HCT116 (cell line): ENCODE data around the gene TMEM117. TPM values are rescaled to one million over a fixed set of nuclear protein-coding genes. Genes with fewer than 3 reads are reported as not detected.
A peak's percentile ranks its signal among the peaks of the same experiment; 100 is the strongest.

Experiments
- ATAC-seq: fragments of 200-7000 bp; cut with Tn5 transposase; 2 replicates; pipeline ENCODE4 v1.9.1; 2020; ENCODE audit warnings: mild to moderate bottlenecking, moderate library complexity
- BruUV-seq: library from RNA; stranded (reverse); fragments of 400-500 nt; replicated peaks from 2 replicates; lab custom pipeline; 2021; lab: Mats Ljungman, UMichigan
- CTCF ChIA-PET: fragments of 300-600 bp; sonication (Branson Sonifier 250); formaldehyde crosslinking; loops from one replicate; lab custom pipeline; 2021; ENCODE audit warnings: antibody characterized with exemption; lab: Charles Lee
- POLR2A ChIA-PET: fragments of 300-600, 350-600 bp; sonication (Branson Sonifier 250); formaldehyde crosslinking; loops from one replicate; lab custom pipeline; 2021; ENCODE audit warnings: antibody characterized with exemption; lab: Charles Lee
- RAD21 ChIA-PET, 2 experiments: fragments of 300-600 bp; sonication (Branson Sonifier 250); formaldehyde crosslinking; loops; one replicate each; lab custom pipeline; 2023; ENCODE audit warnings: low total read pairs in 2 of 2; ENCODE audit not compliant: uncharacterized antibody in 2 of 2, unreplicated experiment in 2 of 2, low non-redundant PET in 1 of 2; lab: Charles Lee
- DNase-seq: peaks from one replicate; pipeline ENCODE4 v3.0.0-alpha.2; 2010; ENCODE audit warnings: low read depth, low spot score
- H2AFZ ChIP-seq: fragments of 200-600 bp; shearing (Covaris generic), sonication (generic); 2 replicates; pipeline ENCODE4 v1.6.1; 2017; ENCODE audit warnings: low read depth, mixed run types, mixed read lengths, antibody characterized with exemption, low read length; ENCODE audit not compliant: poor library complexity, severe bottlenecking
- H3K27ac ChIP-seq: 2 replicates; pipeline ENCODE4 v1.5.1; 2012; ENCODE audit warnings: low read depth, low read length
- H3K27me3 ChIP-seq: fragments of 200-600 bp; sonication (generic); 2 replicates; pipeline ENCODE4 v1.6.1; 2016; ENCODE audit warnings: mixed run types, low read length, mixed read lengths; ENCODE audit not compliant: insufficient read depth
- H3K36me3 ChIP-seq, 2 experiments: fragments of 200-500 bp in 1 of 2; fragments of 200-600 bp in 1 of 2; sonication (Bioruptor generic) in 1 of 2; sonication (generic) in 1 of 2; 2 replicates each; pipeline versions ENCODE4 v1.5.1 to v1.6.1; 2014 to 2016; ENCODE audit warnings: low read length in 2 of 2, inconsistent platforms in 1 of 2, mixed read lengths in 1 of 2, mixed run types in 1 of 2; ENCODE audit not compliant: insufficient read depth in 2 of 2, control insufficient read depth in 1 of 2
- H3K4me1 ChIP-seq, 2 experiments: fragments of 200-600 bp in 1 of 2; sonication (generic) in 1 of 2; 2 replicates each; pipeline versions ENCODE4 v1.5.1 to v1.6.1; 2012 to 2017; ENCODE audit warnings: low read length in 2 of 2, inconsistent platforms in 1 of 2, mild to moderate bottlenecking in 1 of 2, mixed read lengths in 1 of 2, mixed run types in 1 of 2, moderate library complexity in 1 of 2; ENCODE audit not compliant: insufficient read depth in 2 of 2, control insufficient read depth in 1 of 2
- H3K4me2 ChIP-seq: fragments of 200-600 bp; sonication (generic); 2 replicates; pipeline ENCODE4 v1.6.1; 2017; ENCODE audit warnings: mixed run types, low read length, mixed read lengths
- H3K4me3 ChIP-seq, 2 experiments: fragments of 200-600 bp in 1 of 2; sonication (generic) in 1 of 2; replicated peaks in 1 of 2; 2 replicates each; pipeline ENCODE4 v1.5.1; 2011 to 2016; ENCODE audit warnings: low read length in 2 of 2, control low read depth in 1 of 2, low read depth in 1 of 2, mild to moderate bottlenecking in 1 of 2, mixed read lengths in 1 of 2, mixed run types in 1 of 2
- H3K79me2 ChIP-seq: fragments of 200-600 bp; sonication (generic); 2 replicates; pipeline ENCODE4 v1.6.1; 2017; ENCODE audit warnings: mild to moderate bottlenecking, mixed run types, low read length, moderate library complexity, mixed read lengths; ENCODE audit not compliant: insufficient read depth
- H3K9ac ChIP-seq: fragments of 200-600 bp; sonication (generic); 2 replicates; pipeline ENCODE4 v1.6.1; 2016; ENCODE audit warnings: low read length, mixed read lengths
- H3K9me2 ChIP-seq: fragments of 200-600 bp; sonication (generic), shearing (Covaris generic); 2 replicates; pipeline ENCODE4 v1.6.1; 2017; ENCODE audit warnings: mixed run types, mild to moderate bottlenecking, moderate library complexity; ENCODE audit not compliant: insufficient read depth
- H3K9me3 ChIP-seq, 2 experiments: fragments of 200-500 bp in 1 of 2; fragments of 200-600 bp in 1 of 2; sonication (Bioruptor generic) in 1 of 2; sonication (generic) in 1 of 2; 2 replicates each; pipeline ENCODE4 v1.6.1; 2014 to 2017; ENCODE audit warnings: low read length in 2 of 2, mixed read lengths in 2 of 2, inconsistent platforms in 1 of 2, low read depth in 1 of 2, mild to moderate bottlenecking in 1 of 2, mixed run types in 1 of 2, moderate library complexity in 1 of 2; ENCODE audit not compliant: control insufficient read depth in 1 of 2, insufficient read depth in 1 of 2
- H4K20me1 ChIP-seq: fragments of 200-600 bp; sonication (generic), shearing (Covaris generic); 2 replicates; pipeline ENCODE4 v1.6.1; 2017; ENCODE audit warnings: mixed run types, mild to moderate bottlenecking, moderate library complexity; ENCODE audit not compliant: insufficient read depth
- CBX3 ChIP-seq: IDR thresholded peaks from 2 replicates; pipeline ENCODE4 v1.6.1; 2012; ENCODE audit warnings: low read depth
- CTCF ChIP-seq, 3 experiments: fragments of 200-600 bp in 1 of 3; sonication (generic) in 1 of 3; IDR thresholded peaks in 2 of 3; conservative IDR thresholded peaks in 1 of 3; 2 replicates each; pipeline ENCODE4 v1.5.1; 2012 to 2017; ENCODE audit warnings: low read depth in 2 of 3, low read length in 2 of 3, antibody characterized with exemption in 1 of 3, borderline replicate concordance in 1 of 3, control low read depth in 1 of 3, mild to moderate bottlenecking in 1 of 3, mixed read lengths in 1 of 3, mixed run types in 1 of 3, moderate library complexity in 1 of 3; ENCODE audit not compliant: insufficient read depth in 1 of 3
- EGR1 ChIP-seq: IDR thresholded peaks from 2 replicates; pipeline ENCODE4 v1.6.1; 2012; ENCODE audit warnings: low read depth
- ELF1 ChIP-seq: IDR thresholded peaks from 2 replicates; pipeline ENCODE4 v1.6.1; 2012; ENCODE audit warnings: low read depth, borderline replicate concordance
- EZH2phosphoT487 ChIP-seq: fragments of 200-600 bp; IDR thresholded peaks from 2 replicates; pipeline ENCODE4 v1.6.1; 2018; ENCODE audit warnings: antibody characterized with exemption, borderline replicate concordance
- JUND ChIP-seq: IDR thresholded peaks from 2 replicates; pipeline ENCODE4 v1.6.1; 2012
- MAX ChIP-seq: IDR thresholded peaks from 2 replicates; pipeline ENCODE4 v1.6.1; 2012
- POLR2AphosphoS5 ChIP-seq: IDR thresholded peaks from 2 replicates; pipeline ENCODE4 v1.6.1; 2011; ENCODE audit warnings: mild to moderate bottlenecking, low read depth, low read length, moderate library complexity
- REST ChIP-seq: IDR thresholded peaks from 2 replicates; pipeline ENCODE4 v1.6.1; 2012; ENCODE audit warnings: low read depth
- TCF7L2 ChIP-seq: IDR thresholded peaks from 2 replicates; pipeline ENCODE4 v1.7.0; 2011; ENCODE audit warnings: borderline replicate concordance, inconsistent platforms; ENCODE audit not compliant: insufficient read depth, insufficient read length; ENCODE audit errors: extremely low read depth
- ZBTB33 ChIP-seq: IDR thresholded peaks from 2 replicates; pipeline ENCODE4 v1.6.1; 2011; ENCODE audit warnings: mild to moderate bottlenecking, low read length, moderate library complexity; ENCODE audit not compliant: insufficient replicate concordance; ENCODE audit errors: extremely low read depth
- ZNF274 ChIP-seq: fragments of 200-500 bp; sonication (Bioruptor generic); IDR thresholded peaks from 2 replicates; pipeline ENCODE4 v1.6.1; 2014; ENCODE audit warnings: mild to moderate bottlenecking, low read depth, low read length, inconsistent platforms
- intact Hi-C: fragments of 100-400 bp; cut with micrococcal nuclease; formaldehyde crosslinking; loops from 2 replicates; pipeline ENCODE4 v1.10.0; 2022
- total RNA-seq: library from RNA; stranded (reverse); gene quantifications from one replicate; pipeline ENCODE4 v1.2.1, GENCODE V29; 2021; ENCODE audit not compliant: unreplicated experiment

Gene TMEM117
- total RNA-seq, 1 experiment from 2014 or later: 3.6 TPM

GRCh38 chr12:44247588-44247987, 411.7 kb downstream of the TMEM117 start:
- Histone ChIP-seq H3K4me2 (no peak overlapping the region), H3K79me2 (no peaks in the 10 kb centered on the region), H3K27ac (no peak overlapping the region), H3K27me3 (no peaks in the 10 kb centered on the region), H3K4me1 (no peaks in the 10 kb centered on the region), H2AFZ (no peak overlapping the region), H3K9me2 (no peaks in the 10 kb centered on the region), H4K20me1 (no peaks in the 10 kb centered on the region), H3K9ac (no peak overlapping the region), H3K9me3 (no peaks in the 10 kb centered on the region), H3K4me3 (no peak overlapping the region), H3K36me3 (no peaks in the 10 kb centered on the region)
- ChIA-PET CTCF (no interaction called here), RAD21 (no interaction called here), POLR2A (no interaction called here)
- ATAC-seq (peak; percentile 62; the same call in 1 of the 2 replicates), DNase-seq (no peak)
- no peak for TF ChIP-seq EZH2phosphoT487
- peak in 2 of 3 experiments; percentile 57 to 63; a peak in 4 of 6 replicates for TF ChIP-seq CTCF (IDR thresholded peaks at IDR 0.05 in 2 of 3, conservative IDR thresholded peaks at IDR 0.05 in 1 of 3; ENCODE audit: borderline replicate concordance in 1 of 3, insufficient read depth in 1 of 3, low read depth in 2 of 3, low read length in 2 of 3)
- no TSS peak for BruUV-seq
- intact Hi-C loops: no loop called here

- DNase-seq: no peak
- no peaks in the 10 kb centered on the region for H3K9me2 ChIP-seq
- TF ChIP-seq POLR2AphosphoS5 (no peak), EGR1 (no peak), REST (no peak), CBX3 (no peak), JUND (no peak), ZNF274 (no peak), TCF7L2 (no peak), ELF1 (no peak), MAX (no peak), EZH2phosphoT487 (no peak), ZBTB33 (no peak)
Observed at GRCh38 chr12:44248436-44248835, 412.6 kb downstream of the TMEM117 start.

More at GRCh38 chr12:44248436-44248835, 412.6 kb downstream of the TMEM117 start:
- H3K9me3 ChIP-seq: no peaks in the 10 kb centered on the region
- no peaks in the 10 kb centered on the region for H3K36me3 ChIP-seq
- H3K9ac ChIP-seq: no peak overlapping the region
- no peak overlapping the region for H2AFZ ChIP-seq
- no peak overlapping the region for H3K27ac ChIP-seq
- ChIA-PET POLR2A (no interaction called here), RAD21 (no interaction called here), CTCF (no interaction called here)
- H3K4me3 ChIP-seq: no peak overlapping the region
- intact Hi-C loops: no loop called here
- H3K27me3 ChIP-seq: no peaks in the 10 kb centered on the region
- no peak for ATAC-seq
- H3K79me2 ChIP-seq: no peaks in the 10 kb centered on the region
- H3K4me2 ChIP-seq: no peak overlapping the region
- H4K20me1 ChIP-seq: no peaks in the 10 kb centered on the region
- H3K4me1 ChIP-seq: no peaks in the 10 kb centered on the region
- no TSS peak for BruUV-seq
